GM12874 (cell line): Measurements from ENCODE around the gene CACNA1D.

Source experiments
- CTCF ChIP-seq: IDR thresholded peaks from 2 replicates; pipeline ENCODE4 v1.5.1; 2011; ENCODE audit warnings: low read depth, mild to moderate bottlenecking, control low read depth, low read length, moderate library complexity; ENCODE audit not compliant: insufficient read depth

CACNA1D gene

GRCh38 chr3:53550005-53550620 lies 55.7 kb downstream of the CACNA1D start:
- no peak for TF ChIP-seq CTCF

GRCh38 chr3:53551324-53551723 lies 56.9 kb downstream of the CACNA1D start:
- TF ChIP-seq CTCF, result no peak

GRCh38 chr3:53552730-53553129 lies 58.3 kb downstream of the CACNA1D start:
- TF ChIP-seq CTCF, result no peak

DNA sequence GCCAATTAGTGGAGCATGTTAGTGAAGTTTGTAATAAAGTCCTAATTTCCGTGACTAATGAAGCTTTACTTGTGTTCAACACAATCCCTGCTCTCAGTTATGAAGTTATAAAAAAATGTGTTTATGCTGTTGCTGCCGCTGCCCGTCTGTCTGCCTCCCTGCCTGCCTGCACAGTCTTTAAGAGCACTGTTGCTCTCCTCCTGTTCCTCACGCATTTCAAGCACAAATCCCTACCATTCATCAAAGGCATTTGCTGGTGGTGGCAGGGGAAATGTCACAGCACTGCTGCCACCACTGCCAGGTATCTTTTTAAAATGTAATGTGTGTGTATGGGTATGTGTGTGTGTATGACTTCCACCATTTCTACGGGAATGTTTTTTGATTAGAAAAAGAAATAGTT lies 58.8 kb downstream of the CACNA1D start:
- no peak for TF ChIP-seq CTCF

DNA sequence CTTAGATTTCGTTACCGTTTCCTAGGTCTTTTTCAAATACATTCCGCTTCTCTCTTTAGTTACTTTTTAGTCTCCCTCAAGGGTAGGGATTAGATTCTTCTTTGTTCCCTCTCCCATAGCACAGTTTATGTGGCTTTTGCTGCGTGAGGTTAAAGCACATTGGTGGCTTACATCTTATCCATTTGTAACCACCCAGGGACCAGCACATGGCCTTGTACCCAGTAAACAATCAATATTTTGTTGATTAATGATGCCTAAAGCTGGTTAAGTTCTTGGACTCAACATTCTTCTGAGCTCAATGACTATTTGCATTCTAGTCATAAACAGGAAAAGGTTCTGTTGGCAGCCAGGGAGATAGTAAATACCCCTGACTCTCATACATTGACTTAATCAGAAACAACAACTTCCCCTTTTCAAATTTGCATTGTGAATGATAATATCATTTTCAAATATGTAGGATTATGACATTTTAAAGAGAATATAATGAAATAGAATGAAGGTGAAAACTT lies 60.2 kb downstream of the CACNA1D start:
- no peak for TF ChIP-seq CTCF

- TF ChIP-seq CTCF, result no peak
Observed at GRCh38 chr3:53555068-53555588, 60.7 kb downstream of the CACNA1D start.

DNA sequence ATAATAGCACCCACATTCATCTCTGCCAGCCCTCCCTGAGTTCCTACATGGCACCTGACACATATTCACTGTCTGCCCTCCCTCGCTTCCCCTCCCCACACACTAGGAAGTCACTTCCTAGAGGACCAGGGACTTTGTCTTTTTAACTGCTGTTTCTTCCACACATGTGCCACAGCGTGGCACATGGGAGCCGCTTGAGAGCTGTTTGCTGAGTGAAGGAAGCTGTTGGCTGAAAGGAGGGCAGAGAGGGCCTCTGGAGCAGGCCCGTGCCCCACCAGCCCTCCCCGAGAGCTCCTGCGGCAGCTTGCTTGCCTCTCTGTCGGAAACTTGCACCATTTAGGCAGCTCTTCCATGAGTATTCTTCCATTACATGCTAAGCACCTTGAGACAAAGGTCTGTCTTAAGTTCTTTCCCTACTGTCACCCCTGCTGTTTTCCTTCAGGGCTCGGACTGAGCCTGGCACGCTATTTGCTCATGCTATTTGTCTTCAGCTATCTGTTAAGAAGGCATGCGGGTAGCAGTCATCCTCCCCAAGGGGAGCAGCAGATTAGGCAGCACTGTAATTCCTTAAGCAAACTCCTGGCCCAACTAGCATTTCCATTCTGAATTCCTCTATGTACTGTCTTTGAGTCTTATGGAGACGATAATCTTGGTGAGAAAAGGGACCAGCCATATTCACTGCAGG lies 72.2 kb downstream of the CACNA1D start:
- no peak for TF ChIP-seq CTCF
